WTC11 (cell line): ENCODE data around the gene SLC17A9. TPM values are rescaled to one million over a fixed set of nuclear protein-coding genes. Genes with fewer than 3 reads are reported as not detected.

ENCODE experiments used
- ATF3 ChIP-seq: sonication (generic); formaldehyde crosslinking; conservative IDR thresholded peaks from 2 replicates; pipeline ENCODE4 v1.8.1; 2022; ENCODE audit warnings: mild to moderate bottlenecking, missing genetic modification reagents
- E2F5 ChIP-seq: sonication (generic); formaldehyde crosslinking; IDR thresholded peaks from 2 replicates; pipeline ENCODE4 v1.8.1; 2022; ENCODE audit warnings: mild to moderate bottlenecking, moderate library complexity, missing genetic modification reagents
- ESRRA ChIP-seq: sonication (generic); formaldehyde crosslinking; IDR thresholded peaks from 2 replicates; pipeline ENCODE4 v1.8.1; 2022; ENCODE audit warnings: mild to moderate bottlenecking, missing genetic modification reagents, borderline replicate concordance
- FOXP1 ChIP-seq: sonication (generic); formaldehyde crosslinking; IDR thresholded peaks from 2 replicates; pipeline ENCODE4 v1.8.0; 2022; ENCODE audit warnings: missing genetic modification reagents, mild to moderate bottlenecking, moderate library complexity, borderline replicate concordance
- FOXP4 ChIP-seq: sonication (generic); formaldehyde crosslinking; IDR thresholded peaks from 2 replicates; pipeline ENCODE4 v1.8.0; 2022; ENCODE audit warnings: mild to moderate bottlenecking, missing genetic modification reagents
- GTF2I ChIP-seq: fragments of 250-450 bp; sonication (Bioruptor Pico); conservative IDR thresholded peaks from 2 replicates; pipeline ENCODE4 v1.4.0; 2021; ENCODE audit warnings: mild to moderate bottlenecking
- HMGXB4 ChIP-seq: sonication (generic); formaldehyde crosslinking; IDR thresholded peaks from 2 replicates; pipeline ENCODE4 v1.8.1; 2023; ENCODE audit warnings: mild to moderate bottlenecking, moderate library complexity, missing genetic modification reagents
- PREB ChIP-seq: sonication (generic); formaldehyde crosslinking; IDR thresholded peaks from 2 replicates; pipeline ENCODE4 v1.8.1; 2022; ENCODE audit warnings: mild to moderate bottlenecking, missing genetic modification reagents, moderate library complexity, borderline replicate concordance
- STAT6 ChIP-seq: sonication (generic); formaldehyde crosslinking; conservative IDR thresholded peaks from 2 replicates; pipeline ENCODE4 v1.8.1; 2023; ENCODE audit warnings: mild to moderate bottlenecking, low read depth, missing genetic modification reagents, moderate library complexity
- TEAD1 ChIP-seq: sonication (generic); formaldehyde crosslinking; IDR thresholded peaks from 2 replicates; pipeline ENCODE4 v1.8.0; 2022; ENCODE audit warnings: mild to moderate bottlenecking, missing genetic modification reagents
- TP53 ChIP-seq: sonication (generic); formaldehyde crosslinking; IDR thresholded peaks from 2 replicates; pipeline ENCODE4 v1.8.1; 2023; ENCODE audit warnings: mild to moderate bottlenecking, missing genetic modification reagents
- ZNF281 ChIP-seq: sonication (generic); formaldehyde crosslinking; IDR thresholded peaks from 2 replicates; pipeline ENCODE4 v1.8.0; 2023; ENCODE audit warnings: mild to moderate bottlenecking, missing genetic modification reagents
- ZNF425 ChIP-seq: fragments of 250-450 bp; sonication (Bioruptor Pico); conservative IDR thresholded peaks from 2 replicates; pipeline ENCODE4 v1.9.0; 2021; ENCODE audit warnings: mild to moderate bottlenecking
- total RNA-seq: library from RNA; stranded (reverse); gene quantifications from 3 replicates; pipeline ENCODE4 v1.2.3, GENCODE V29; 2021

SLC17A9 gene
- total RNA-seq, 1 experiment from 2014 or later = 41.7 TPM

- TF ChIP-seq TP53 = no peak
- no peak; the same call in none of the 2 replicates for TF ChIP-seq FOXP4 (CRISPR knock-in tag)
- TF ChIP-seq HMGXB4 (CRISPR knock-in tag) = peak; percentile 91
- peak; percentile 41; the same call in 1 of the 2 replicates for TF ChIP-seq E2F5 (CRISPR knock-in tag)
- TF ChIP-seq ZNF281 (CRISPR knock-in tag) = no peak
- TF ChIP-seq GTF2I (CRISPR knock-in tag) = no peak
- TF ChIP-seq STAT6 (CRISPR knock-in tag) = no peak
- TF ChIP-seq ZNF425 (CRISPR knock-in tag) = no peak
- TF ChIP-seq ATF3 = no peak
- TF ChIP-seq ESRRA (CRISPR knock-in tag) = no peak
- TF ChIP-seq PREB (CRISPR knock-in tag) = no peak
- TF ChIP-seq FOXP1 (CRISPR knock-in tag) = peak; percentile 16; the same call in 1 of the 2 replicates
- TF ChIP-seq TEAD1 = peak; percentile 21; the same call in 1 of the 2 replicates
Measured at GRCh38 chr20:62926229-62927127, 26.0 kb upstream of the SLC17A9 start, which contains the start of gene DIDO1 (continued).
